HCT116 (cell line): ENCODE results near the gene POLD2. TPM values are rescaled to one million over a fixed set of nuclear protein-coding genes. Genes with fewer than 3 reads are reported as not detected.
A peak's percentile ranks its signal among the peaks of the same experiment; 100 is the strongest.

Experiments used
- CEBPB ChIP-seq: IDR thresholded peaks from 2 replicates; pipeline ENCODE4 v1.6.1; 2012; ENCODE audit warnings: low read depth
- EZH2 ChIP-seq: fragments of 200-600 bp; sonication (generic); IDR thresholded peaks from 2 replicates; pipeline ENCODE4 v1.6.1; 2017; ENCODE audit warnings: antibody characterized with exemption, mixed run types
- EZH2phosphoT487 ChIP-seq: fragments of 200-600 bp; IDR thresholded peaks from 2 replicates; pipeline ENCODE4 v1.6.1; 2018; ENCODE audit warnings: antibody characterized with exemption, borderline replicate concordance
- POLR2A ChIP-seq: IDR thresholded peaks from 2 replicates; pipeline ENCODE4 v1.7.0; 2011; ENCODE audit warnings: borderline replicate concordance; ENCODE audit not compliant: insufficient read depth, insufficient read length; ENCODE audit errors: extremely low read depth
- RAD21 ChIP-seq: IDR thresholded peaks from 2 replicates; pipeline ENCODE4 v1.6.1; 2012; ENCODE audit warnings: low read depth, mild to moderate bottlenecking
- SP1 ChIP-seq: IDR thresholded peaks from 2 replicates; pipeline ENCODE4 v1.6.1; 2012; ENCODE audit warnings: low read depth
- SRF ChIP-seq: IDR thresholded peaks from 2 replicates; pipeline ENCODE4 v1.6.1; 2012; ENCODE audit warnings: low read depth
- TCF7L2 ChIP-seq: IDR thresholded peaks from 2 replicates; pipeline ENCODE4 v1.7.0; 2011; ENCODE audit warnings: borderline replicate concordance, inconsistent platforms; ENCODE audit not compliant: insufficient read depth, insufficient read length; ENCODE audit errors: extremely low read depth
- YY1 ChIP-seq: IDR thresholded peaks from 2 replicates; pipeline ENCODE4 v1.6.1; 2011; ENCODE audit warnings: low read length, low read depth, moderate library complexity, mild to moderate bottlenecking; ENCODE audit not compliant: insufficient replicate concordance; ENCODE audit errors: extremely low read depth
- ZBTB33 ChIP-seq: IDR thresholded peaks from 2 replicates; pipeline ENCODE4 v1.6.1; 2011; ENCODE audit warnings: mild to moderate bottlenecking, low read length, moderate library complexity; ENCODE audit not compliant: insufficient replicate concordance; ENCODE audit errors: extremely low read depth
- ZNF274 ChIP-seq: fragments of 200-500 bp; sonication (Bioruptor generic); IDR thresholded peaks from 2 replicates; pipeline ENCODE4 v1.6.1; 2014; ENCODE audit warnings: mild to moderate bottlenecking, low read depth, low read length, inconsistent platforms
- total RNA-seq: library from RNA; stranded (reverse); gene quantifications from one replicate; pipeline ENCODE4 v1.2.1, GENCODE V29; 2021; ENCODE audit not compliant: unreplicated experiment
- TF ChIP-seq, protein P1 (sequence below): IDR thresholded peaks from 2 replicates; pipeline ENCODE4 v1.6.1; 2012; ENCODE audit warnings: low read depth

The POLD2 gene
- total RNA-seq, 1 experiment from 2014 or later: 237 TPM

DNA sequence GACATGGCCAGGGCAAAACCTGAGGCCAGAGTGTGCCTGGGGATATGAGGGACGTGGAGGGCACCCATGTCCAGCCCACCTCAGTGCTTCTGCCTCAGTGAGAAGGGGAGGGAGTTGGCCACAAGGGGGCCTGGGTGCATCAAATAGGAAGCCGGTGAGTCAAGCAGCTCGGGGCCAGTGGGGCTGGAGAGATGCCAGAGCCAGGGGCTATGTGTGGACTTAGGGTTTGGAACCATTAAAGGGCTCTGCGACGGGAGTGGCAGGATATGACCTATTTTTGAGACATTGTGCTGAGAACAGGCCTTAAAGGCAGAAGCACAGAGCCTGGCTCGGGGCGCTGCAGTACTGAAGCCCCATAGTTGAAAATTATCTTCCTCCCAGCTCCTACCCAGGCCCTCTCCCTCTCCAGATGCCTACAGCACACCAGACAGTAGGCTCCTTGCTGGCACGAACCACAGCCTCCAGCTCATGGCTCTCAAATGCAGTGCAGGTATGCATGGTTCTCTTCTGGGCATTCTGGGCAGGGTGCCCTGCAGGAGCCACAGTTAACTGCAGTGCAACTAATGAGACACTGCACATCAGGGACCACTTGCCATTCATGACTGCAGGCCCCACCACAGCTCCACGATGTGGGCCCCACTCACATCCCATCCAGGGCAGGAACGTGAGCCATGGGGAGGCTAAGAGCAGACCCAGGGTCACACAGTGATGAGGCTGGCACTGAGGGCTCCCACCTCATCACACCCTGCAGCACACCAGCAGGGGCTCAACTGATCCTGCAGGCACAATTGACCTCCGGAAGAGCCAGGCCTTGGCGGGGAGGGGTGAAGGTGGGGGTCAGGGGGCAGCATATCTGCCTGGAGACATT lies 50.8 kb downstream of the POLD2 start (continued):
- TF ChIP-seq, protein P1, sequence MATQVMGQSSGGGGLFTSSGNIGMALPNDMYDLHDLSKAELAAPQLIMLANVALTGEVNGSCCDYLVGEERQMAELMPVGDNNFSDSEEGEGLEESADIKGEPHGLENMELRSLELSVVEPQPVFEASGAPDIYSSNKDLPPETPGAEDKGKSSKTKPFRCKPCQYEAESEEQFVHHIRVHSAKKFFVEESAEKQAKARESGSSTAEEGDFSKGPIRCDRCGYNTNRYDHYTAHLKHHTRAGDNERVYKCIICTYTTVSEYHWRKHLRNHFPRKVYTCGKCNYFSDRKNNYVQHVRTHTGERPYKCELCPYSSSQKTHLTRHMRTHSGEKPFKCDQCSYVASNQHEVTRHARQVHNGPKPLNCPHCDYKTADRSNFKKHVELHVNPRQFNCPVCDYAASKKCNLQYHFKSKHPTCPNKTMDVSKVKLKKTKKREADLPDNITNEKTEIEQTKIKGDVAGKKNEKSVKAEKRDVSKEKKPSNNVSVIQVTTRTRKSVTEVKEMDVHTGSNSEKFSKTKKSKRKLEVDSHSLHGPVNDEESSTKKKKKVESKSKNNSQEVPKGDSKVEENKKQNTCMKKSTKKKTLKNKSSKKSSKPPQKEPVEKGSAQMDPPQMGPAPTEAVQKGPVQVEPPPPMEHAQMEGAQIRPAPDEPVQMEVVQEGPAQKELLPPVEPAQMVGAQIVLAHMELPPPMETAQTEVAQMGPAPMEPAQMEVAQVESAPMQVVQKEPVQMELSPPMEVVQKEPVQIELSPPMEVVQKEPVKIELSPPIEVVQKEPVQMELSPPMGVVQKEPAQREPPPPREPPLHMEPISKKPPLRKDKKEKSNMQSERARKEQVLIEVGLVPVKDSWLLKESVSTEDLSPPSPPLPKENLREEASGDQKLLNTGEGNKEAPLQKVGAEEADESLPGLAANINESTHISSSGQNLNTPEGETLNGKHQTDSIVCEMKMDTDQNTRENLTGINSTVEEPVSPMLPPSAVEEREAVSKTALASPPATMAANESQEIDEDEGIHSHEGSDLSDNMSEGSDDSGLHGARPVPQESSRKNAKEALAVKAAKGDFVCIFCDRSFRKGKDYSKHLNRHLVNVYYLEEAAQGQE: no peak
- TF ChIP-seq SP1 (no peak), POLR2A (no peak), ZNF274 (no peak), ZBTB33 (no peak), SRF (no peak), EZH2 (no peak), YY1 (no peak), CEBPB (no peak), EZH2phosphoT487 (no peak), TCF7L2 (peak; percentile 41), RAD21 (peak; percentile 69)
